Prostate gland (tissue), 2 donors: ENCODE data around the gene KLK8.

Source experiments
- CTCF ChIP-seq, 4 experiments: fragments of 200-600 bp in 2 of 4; fragments of 450-650 bp in 2 of 4; sonication (generic) in 2 of 4; IDR thresholded peaks; 1 replicate in 3 of 4; 2 replicates in 1 of 4; pipeline ENCODE4 v1.5.1; 2016 to 2019; ENCODE audit warnings: antibody characterized with exemption in 4 of 4, mild to moderate bottlenecking in 2 of 4, moderate library complexity in 2 of 4
- POLR2AphosphoS5 ChIP-seq: sonication (generic); formaldehyde crosslinking; IDR thresholded peaks from one replicate; pipeline ENCODE4 v1.6.1; 2017; ENCODE audit warnings: antibody characterized with exemption

GRCh38 chr19:50952910-50953309 lies 48.5 kb downstream of the KLK8 start, which contains the start of gene KLK5:
- no peak for TF ChIP-seq POLR2AphosphoS5
- no peak for TF ChIP-seq CTCF (IDR thresholded peaks at IDR 0.05)
